K562 (cell line): ENCODE measurements around the gene ADGRG1. TPM values are rescaled to one million over a fixed set of nuclear protein-coding genes. Genes with fewer than 3 reads are reported as not detected.

Source experiments
- ADNP ChIP-seq: fragments of 200-800 bp; sonication (Bioruptor generic); IDR thresholded peaks from 2 replicates; pipeline ENCODE4 v1.6.1; 2016; ENCODE audit warnings: missing genetic modification characterization, missing compliant biosample characterization
- ETV6 ChIP-seq, 3 experiments: fragments of 150-350 bp in 1 of 3; sonication (generic) in 1 of 3; formaldehyde crosslinking in 1 of 3; IDR thresholded peaks; 2 replicates each; pipeline versions ENCODE4 v1.6.1 to v1.8.0; 2014 to 2022; ENCODE audit warnings: borderline replicate concordance in 2 of 3, low read depth in 2 of 3, antibody characterized with exemption in 1 of 3, low read length in 1 of 3, mild to moderate bottlenecking in 1 of 3, missing genetic modification reagents in 1 of 3
- FOXA3 ChIP-seq, 2 experiments: fragments of 450-650 bp in 1 of 2; sonication (generic) in 1 of 2; formaldehyde crosslinking; IDR thresholded peaks in 1 of 2; conservative IDR thresholded peaks in 1 of 2; 2 replicates each; pipeline versions ENCODE4 v1.4.0 to v1.8.0; 2020 to 2022; ENCODE audit warnings: mild to moderate bottlenecking in 2 of 2, missing genetic modification reagents in 1 of 2
- FOXP1 ChIP-seq: sonication (generic); formaldehyde crosslinking; IDR thresholded peaks from 2 replicates; pipeline ENCODE4 v1.8.0; 2022; ENCODE audit warnings: mild to moderate bottlenecking, missing genetic modification reagents
- GABPB2 ChIP-seq: fragments of 250-450 bp; sonication (Bioruptor Pico); conservative IDR thresholded peaks from 2 replicates; pipeline ENCODE4 v1.5.1; 2021; ENCODE audit warnings: mild to moderate bottlenecking
- GTF2A2 ChIP-seq: IDR thresholded peaks from 2 replicates; pipeline ENCODE4 v1.6.1; 2016; ENCODE audit warnings: mild to moderate bottlenecking, missing genetic modification characterization, missing compliant biosample characterization
- HDAC6 ChIP-seq: IDR thresholded peaks from 2 replicates; pipeline ENCODE4 v1.6.1; 2012; ENCODE audit warnings: low read depth, mild to moderate bottlenecking, control low read depth, inconsistent platforms, low read length, moderate library complexity
- HES1 ChIP-seq: fragments of 450-650 bp; IDR thresholded peaks from 2 replicates; pipeline ENCODE4 v1.6.1; 2016; ENCODE audit warnings: low read depth, mild to moderate bottlenecking, moderate library complexity
- HMGN3 ChIP-seq: IDR thresholded peaks from 2 replicates; pipeline ENCODE4 v1.6.1; 2011; ENCODE audit warnings: borderline replicate concordance, low read depth, mild to moderate bottlenecking, mixed read lengths, low read length; ENCODE audit not compliant: insufficient read length; ENCODE audit errors: extremely low read depth
- HNRNPK ChIP-seq: fragments of 200-400 bp; formaldehyde crosslinking; IDR thresholded peaks from one replicate; pipeline ENCODE4 v1.6.1; 2018; ENCODE audit warnings: mild to moderate bottlenecking, low read depth, low read length; ENCODE audit not compliant: poor library complexity, severe bottlenecking
- KHSRP ChIP-seq: fragments of 450-650 bp; IDR thresholded peaks from 2 replicates; pipeline ENCODE4 v1.6.1; 2017
- MAFG ChIP-seq: fragments of 450-650 bp; conservative IDR thresholded peaks from 2 replicates; pipeline ENCODE4 v1.6.1; 2016; ENCODE audit warnings: missing genetic modification characterization, missing compliant biosample characterization
- NUFIP1 ChIP-seq: fragments of 450-650 bp; IDR thresholded peaks from 2 replicates; pipeline ENCODE4 v1.6.1; 2018; ENCODE audit not compliant: partially characterized antibody
- RFX1 ChIP-seq: fragments of 450-650 bp; IDR thresholded peaks from 2 replicates; pipeline ENCODE4 v1.6.1; 2016; ENCODE audit warnings: mild to moderate bottlenecking, moderate library complexity
- ZNF124 ChIP-seq: sonication (generic); formaldehyde crosslinking; IDR thresholded peaks from 2 replicates; pipeline ENCODE4 v1.8.1; 2022; ENCODE audit warnings: missing genetic modification reagents
- ZNF282 ChIP-seq: sonication (generic); formaldehyde crosslinking; IDR thresholded peaks from 2 replicates; pipeline ENCODE4 v1.8.1; 2023; ENCODE audit warnings: missing genetic modification reagents
- ZNF512 ChIP-seq: IDR thresholded peaks from 2 replicates; pipeline ENCODE4 v1.6.1; 2016; ENCODE audit warnings: missing genetic modification characterization, missing compliant biosample characterization
- ZNF609 ChIP-seq: sonication (generic); formaldehyde crosslinking; IDR thresholded peaks from 2 replicates; pipeline ENCODE4 v1.8.1; 2023; ENCODE audit warnings: missing genetic modification reagents, mild to moderate bottlenecking, borderline replicate concordance
- ZNF764 ChIP-seq: fragments of 250-450 bp; sonication (Bioruptor Pico); IDR thresholded peaks from 2 replicates; pipeline ENCODE4 v1.4.0; 2020; ENCODE audit warnings: low read depth, mild to moderate bottlenecking, moderate library complexity
- polyA plus RNA-seq, 8 experiments: library from polyadenylated mRNA; depleted of rRNA in 4 of 8; stranded (reverse) in 5 of 8; unstranded in 3 of 8; fragments of >200 nt; fragmentation: Nextera tagmentation in 2 of 8; fragmentation: Illumina TruSeq in 1 of 8; extraction: Ambion mirVana in 2 of 8; extraction: Trizol in 1 of 8; gene quantifications; 2 replicates each; pipeline versions ENCODE4 v1.2.1 to v1.2.3, GENCODE V29; 2011 to 2014; ENCODE audit warnings: inconsistent platforms in 1 of 8, missing spikeins in 1 of 8
- total RNA-seq, 7 experiments: library from RNA; depleted of rRNA in 6 of 7; stranded (reverse); fragments of >200 nt in 6 of 7; fragmentation: Illumina TruSeq in 2 of 7; extraction: Trizol in 2 of 7; gene quantifications; 2 replicates each; pipeline versions ENCODE4 v1.2.1 to v1.2.3, GENCODE V29; 2011 to 2021; ENCODE audit warnings: low replicate concordance in 1 of 7

The ADGRG1 gene
- total and polyA plus RNA-seq, 9 of the 15 experiments (the other 6 are each of a cell fraction or from before 2014, with no cell fraction given) = 0.04 to 0.31 (median 0.16) TPM; not detected in 6

GRCh38 chr16:57628008-57628781 lies at the start of gene ADGRG1 (continued):
- TF ChIP-seq HDAC6 = no peak
- TF ChIP-seq MAFG = 0 out of 2 replicates have a peak, but pooled peaks have one; percentile 23
- TF ChIP-seq RFX1 = peak; percentile 93
- no peak for TF ChIP-seq ZNF282
- TF ChIP-seq NUFIP1 = no peak
- no peak for TF ChIP-seq ADNP (tag)
- TF ChIP-seq GABPB2 (CRISPR knock-in tag) = no peak
- peak; percentile 45 for TF ChIP-seq HMGN3
- TF ChIP-seq FOXP1 (CRISPR knock-in tag) = no peak
- TF ChIP-seq ZNF764 (CRISPR knock-in tag) = no peak
- no peak for TF ChIP-seq FOXA3 (CRISPR knock-in tag; conservative IDR thresholded peaks at IDR 0.05 in 1 of 2, IDR thresholded peaks at IDR 0.05 in 1 of 2)
- TF ChIP-seq ZNF512 = no peak
- TF ChIP-seq ZNF609 = no peak
- no peak for TF ChIP-seq HNRNPK
- no peak for TF ChIP-seq GTF2A2 (tag)
- TF ChIP-seq ETV6 (IDR thresholded peaks at IDR 0.05; ENCODE audit: borderline replicate concordance in 1 of 2, low read depth in 2 of 2, low read length in 1 of 2) = no peak
- TF ChIP-seq ETV6 (CRISPR knock-in tag; IDR thresholded peaks at IDR 0.05; ENCODE audit: borderline replicate concordance) = no peak
- TF ChIP-seq HES1 = no peak
- no peak for TF ChIP-seq ZNF124 (CRISPR knock-in tag)
- no peak for TF ChIP-seq KHSRP
